GM23338 (cell line): ENCODE results near the gene RGS6.

ENCODE experiments used
- CREB1 ChIP-seq: fragments of 250-450 bp; sonication (Bioruptor Pico); IDR thresholded peaks from 2 replicates; pipeline ENCODE4 v1.5.0; 2020; ENCODE audit warnings: low read depth, mild to moderate bottlenecking, moderate library complexity
- ETS1 ChIP-seq: IDR thresholded peaks from 2 replicates; pipeline ENCODE4 v1.6.1; 2016; ENCODE audit warnings: antibody characterized with exemption
- EZH2 ChIP-seq: fragments of 200-600 bp; sonication (generic); IDR thresholded peaks from one replicate; pipeline ENCODE4 v1.8.0; 2017; ENCODE audit warnings: antibody characterized with exemption, mild to moderate bottlenecking, low read depth; ENCODE audit not compliant: unreplicated experiment
- EZH2phosphoT487 ChIP-seq: fragments of 200-600 bp; sonication (generic); IDR thresholded peaks from one replicate; pipeline ENCODE4 v1.8.1; 2018; ENCODE audit warnings: antibody characterized with exemption; ENCODE audit not compliant: unreplicated experiment
- JUNB ChIP-seq: IDR thresholded peaks from one replicate; pipeline ENCODE4 v1.6.1; 2016; ENCODE audit warnings: antibody characterized with exemption; ENCODE audit not compliant: unreplicated experiment
- POLR2AphosphoS5 ChIP-seq: IDR thresholded peaks from 2 replicates; pipeline ENCODE4 v1.6.1; 2016; ENCODE audit warnings: antibody characterized with exemption, low read depth
- REST ChIP-seq: IDR thresholded peaks from one replicate; pipeline ENCODE4 v1.6.1; 2018; ENCODE audit warnings: antibody characterized with exemption; ENCODE audit not compliant: unreplicated experiment
- STAT1 ChIP-seq: IDR thresholded peaks from one replicate; pipeline ENCODE4 v1.6.1; 2016; ENCODE audit warnings: antibody characterized with exemption; ENCODE audit not compliant: unreplicated experiment
- ZNF114 ChIP-seq: fragments of 250-450 bp; sonication (Bioruptor Pico); IDR thresholded peaks from 2 replicates; pipeline ENCODE4 v1.5.0; 2020; ENCODE audit warnings: mild to moderate bottlenecking, moderate library complexity
- ZNF331 ChIP-seq: fragments of 250-450 bp; sonication (Bioruptor Pico); IDR thresholded peaks from 2 replicates; pipeline ENCODE4 v1.5.0; 2020; ENCODE audit warnings: low read depth, mild to moderate bottlenecking, moderate library complexity
- TF ChIP-seq, protein P1 (sequence below), 2 experiments: fragments of 200-600 bp in 1 of 2; sonication (generic) in 1 of 2; conservative IDR thresholded peaks; 2 replicates each; pipeline versions ENCODE4 v1.5.1 to v1.6.1; 2016 to 2017; ENCODE audit warnings: antibody characterized with exemption in 2 of 2, low read depth in 2 of 2, mild to moderate bottlenecking in 2 of 2, moderate library complexity in 1 of 2
- TF ChIP-seq, protein P2 (sequence below): fragments of 250-450 bp; sonication (Bioruptor Pico); IDR thresholded peaks from 2 replicates; pipeline ENCODE4 v1.5.0; 2020; ENCODE audit warnings: mild to moderate bottlenecking, moderate library complexity

- TF ChIP-seq, protein P1, sequence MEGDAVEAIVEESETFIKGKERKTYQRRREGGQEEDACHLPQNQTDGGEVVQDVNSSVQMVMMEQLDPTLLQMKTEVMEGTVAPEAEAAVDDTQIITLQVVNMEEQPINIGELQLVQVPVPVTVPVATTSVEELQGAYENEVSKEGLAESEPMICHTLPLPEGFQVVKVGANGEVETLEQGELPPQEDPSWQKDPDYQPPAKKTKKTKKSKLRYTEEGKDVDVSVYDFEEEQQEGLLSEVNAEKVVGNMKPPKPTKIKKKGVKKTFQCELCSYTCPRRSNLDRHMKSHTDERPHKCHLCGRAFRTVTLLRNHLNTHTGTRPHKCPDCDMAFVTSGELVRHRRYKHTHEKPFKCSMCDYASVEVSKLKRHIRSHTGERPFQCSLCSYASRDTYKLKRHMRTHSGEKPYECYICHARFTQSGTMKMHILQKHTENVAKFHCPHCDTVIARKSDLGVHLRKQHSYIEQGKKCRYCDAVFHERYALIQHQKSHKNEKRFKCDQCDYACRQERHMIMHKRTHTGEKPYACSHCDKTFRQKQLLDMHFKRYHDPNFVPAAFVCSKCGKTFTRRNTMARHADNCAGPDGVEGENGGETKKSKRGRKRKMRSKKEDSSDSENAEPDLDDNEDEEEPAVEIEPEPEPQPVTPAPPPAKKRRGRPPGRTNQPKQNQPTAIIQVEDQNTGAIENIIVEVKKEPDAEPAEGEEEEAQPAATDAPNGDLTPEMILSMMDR (conservative IDR thresholded peaks at IDR 0.05; ENCODE audit: low read depth in 2 of 2), result no peak
- TF ChIP-seq EZH2 (no peak), REST (no peak), EZH2phosphoT487 (no peak), JUNB (no peak), CREB1 (CRISPR knock-in tag) (no peak), POLR2AphosphoS5 (no peak), ZNF114 (CRISPR knock-in tag) (no peak), STAT1 (no peak), ETS1 (no peak), ZNF331 (CRISPR knock-in tag) (no peak)
- TF ChIP-seq, protein P2, sequence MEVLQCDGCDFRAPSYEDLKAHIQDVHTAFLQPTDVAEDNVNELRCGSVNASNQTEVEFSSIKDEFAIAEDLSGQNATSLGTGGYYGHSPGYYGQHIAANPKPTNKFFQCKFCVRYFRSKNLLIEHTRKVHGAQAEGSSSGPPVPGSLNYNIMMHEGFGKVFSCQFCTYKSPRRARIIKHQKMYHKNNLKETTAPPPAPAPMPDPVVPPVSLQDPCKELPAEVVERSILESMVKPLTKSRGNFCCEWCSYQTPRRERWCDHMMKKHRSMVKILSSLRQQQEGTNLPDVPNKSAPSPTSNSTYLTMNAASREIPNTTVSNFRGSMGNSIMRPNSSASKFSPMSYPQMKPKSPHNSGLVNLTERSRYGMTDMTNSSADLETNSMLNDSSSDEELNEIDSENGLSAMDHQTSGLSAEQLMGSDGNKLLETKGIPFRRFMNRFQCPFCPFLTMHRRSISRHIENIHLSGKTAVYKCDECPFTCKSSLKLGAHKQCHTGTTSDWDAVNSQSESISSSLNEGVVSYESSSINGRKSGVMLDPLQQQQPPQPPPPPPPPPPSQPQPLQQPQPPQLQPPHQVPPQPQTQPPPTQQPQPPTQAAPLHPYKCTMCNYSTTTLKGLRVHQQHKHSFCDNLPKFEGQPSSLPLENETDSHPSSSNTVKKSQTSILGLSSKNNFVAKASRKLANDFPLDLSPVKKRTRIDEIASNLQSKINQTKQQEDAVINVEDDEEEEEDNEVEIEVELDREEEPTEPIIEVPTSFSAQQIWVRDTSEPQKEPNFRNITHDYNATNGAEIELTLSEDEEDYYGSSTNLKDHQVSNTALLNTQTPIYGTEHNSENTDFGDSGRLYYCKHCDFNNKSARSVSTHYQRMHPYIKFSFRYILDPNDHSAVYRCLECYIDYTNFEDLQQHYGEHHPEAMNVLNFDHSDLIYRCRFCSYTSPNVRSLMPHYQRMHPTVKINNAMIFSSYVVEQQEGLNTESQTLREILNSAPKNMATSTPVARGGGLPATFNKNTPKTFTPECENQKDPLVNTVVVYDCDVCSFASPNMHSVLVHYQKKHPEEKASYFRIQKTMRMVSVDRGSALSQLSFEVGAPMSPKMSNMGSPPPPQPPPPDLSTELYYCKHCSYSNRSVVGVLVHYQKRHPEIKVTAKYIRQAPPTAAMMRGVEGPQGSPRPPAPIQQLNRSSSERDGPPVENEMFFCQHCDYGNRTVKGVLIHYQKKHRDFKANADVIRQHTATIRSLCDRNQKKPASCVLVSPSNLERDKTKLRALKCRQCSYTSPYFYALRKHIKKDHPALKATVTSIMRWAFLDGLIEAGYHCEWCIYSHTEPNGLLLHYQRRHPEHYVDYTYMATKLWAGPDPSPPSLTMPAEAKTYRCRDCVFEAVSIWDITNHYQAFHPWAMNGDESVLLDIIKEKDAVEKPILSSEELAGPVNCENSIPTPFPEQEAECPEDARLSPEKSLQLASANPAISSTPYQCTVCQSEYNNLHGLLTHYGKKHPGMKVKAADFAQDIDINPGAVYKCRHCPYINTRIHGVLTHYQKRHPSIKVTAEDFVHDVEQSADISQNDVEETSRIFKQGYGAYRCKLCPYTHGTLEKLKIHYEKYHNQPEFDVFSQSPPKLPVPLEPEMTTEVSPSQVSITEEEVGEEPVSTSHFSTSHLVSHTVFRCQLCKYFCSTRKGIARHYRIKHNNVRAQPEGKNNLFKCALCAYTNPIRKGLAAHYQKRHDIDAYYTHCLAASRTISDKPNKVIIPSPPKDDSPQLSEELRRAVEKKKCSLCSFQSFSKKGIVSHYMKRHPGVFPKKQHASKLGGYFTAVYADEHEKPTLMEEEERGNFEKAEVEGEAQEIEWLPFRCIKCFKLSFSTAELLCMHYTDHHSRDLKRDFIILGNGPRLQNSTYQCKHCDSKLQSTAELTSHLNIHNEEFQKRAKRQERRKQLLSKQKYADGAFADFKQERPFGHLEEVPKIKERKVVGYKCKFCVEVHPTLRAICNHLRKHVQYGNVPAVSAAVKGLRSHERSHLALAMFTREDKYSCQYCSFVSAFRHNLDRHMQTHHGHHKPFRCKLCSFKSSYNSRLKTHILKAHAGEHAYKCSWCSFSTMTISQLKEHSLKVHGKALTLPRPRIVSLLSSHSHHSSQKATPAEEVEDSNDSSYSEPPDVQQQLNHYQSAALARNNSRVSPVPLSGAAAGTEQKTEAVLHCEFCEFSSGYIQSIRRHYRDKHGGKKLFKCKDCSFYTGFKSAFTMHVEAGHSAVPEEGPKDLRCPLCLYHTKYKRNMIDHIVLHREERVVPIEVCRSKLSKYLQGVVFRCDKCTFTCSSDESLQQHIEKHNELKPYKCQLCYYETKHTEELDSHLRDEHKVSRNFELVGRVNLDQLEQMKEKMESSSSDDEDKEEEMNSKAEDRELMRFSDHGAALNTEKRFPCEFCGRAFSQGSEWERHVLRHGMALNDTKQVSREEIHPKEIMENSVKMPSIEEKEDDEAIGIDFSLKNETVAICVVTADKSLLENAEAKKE (CRISPR knock-in tag), result no peak
Measured at GRCh38 chr14:72549854-72550253, 617.6 kb downstream of the RGS6 start.
